Breast epithelium (tissue), 3 donors: ENCODE results near the gene MDM4.

Experiments used
- CTCF ChIP-seq, 3 donors: fragments of 450-650 bp; IDR thresholded peaks; one replicate each; pipeline ENCODE4 v1.5.1; 2016 to 2017; ENCODE audit warnings: antibody characterized with exemption in 3 of 3, mild to moderate bottlenecking in 3 of 3, moderate library complexity in 3 of 3
- POLR2A ChIP-seq: fragments of 450-650 bp; IDR thresholded peaks from one replicate; pipeline ENCODE4 v1.6.1; 2016; ENCODE audit warnings: antibody characterized with exemption, mild to moderate bottlenecking, moderate library complexity
- POLR2AphosphoS5 ChIP-seq, 3 donors: sonication (generic); formaldehyde crosslinking; IDR thresholded peaks; one replicate each; pipeline ENCODE4 v1.6.1; 2017; ENCODE audit warnings: antibody characterized with exemption in 3 of 3

- TF ChIP-seq POLR2A (no peak), CTCF (IDR thresholded peaks at IDR 0.05) (no peak), POLR2AphosphoS5 (IDR thresholded peaks at IDR 0.05) (no peak)
These were observed 84.8 kb downstream of the MDM4 start for GRCh38 chr1:204600968-204601367.
